ENCODE results near the gene C4BPB.

The C4BPB gene

GRCh38 chr1:207131163-207131562 lies 42.5 kb downstream of the C4BPB start:
- DNase-seq = no peak

GRCh38 chr1:207134581-207134980 lies 45.9 kb downstream of the C4BPB start:
- DNase-seq = no peak

- no peak for DNase-seq
Observed at GRCh38 chr1:207139616-207140015, 51.0 kb downstream of the C4BPB start.

- DNase-seq = no peak
Observed at GRCh38 chr1:207140536-207140935, 51.9 kb downstream of the C4BPB start.

DNA sequence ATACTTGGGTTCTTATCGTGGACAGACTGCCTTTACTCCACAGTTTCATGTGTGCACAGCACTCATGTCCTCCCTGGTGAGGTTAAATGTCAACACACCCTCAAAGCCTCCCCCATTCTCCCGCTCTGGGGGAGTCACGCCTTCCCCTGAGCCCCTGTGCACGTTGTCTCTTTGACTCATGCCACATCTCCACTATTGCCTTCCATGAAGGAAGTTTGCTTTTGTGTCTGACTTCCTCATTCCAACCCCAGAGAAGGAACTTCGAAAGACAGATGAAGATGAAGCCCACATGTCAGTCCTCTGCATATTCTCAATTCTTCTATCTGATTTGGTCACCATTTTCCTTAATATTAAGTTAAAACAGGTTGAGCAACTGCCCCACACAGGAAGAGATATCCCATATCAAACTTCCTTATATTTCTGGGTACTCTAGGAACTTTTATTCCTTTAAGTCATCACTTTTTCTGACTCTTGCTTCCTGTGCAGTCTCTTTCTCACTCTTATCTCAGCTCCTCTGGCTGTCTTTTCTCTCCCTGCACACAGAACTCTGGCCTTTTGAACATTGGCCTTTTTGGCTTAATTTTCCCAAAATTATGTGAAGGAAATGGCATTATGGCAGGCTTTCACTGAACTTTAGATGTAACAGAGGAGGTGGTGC lies 56.9 kb downstream of the C4BPB start:
- DNase-seq = no peak

All from hypothalamus (tissue), 51 donors.